A673 (cell line): ENCODE results near the gene CIITA. TPM values are rescaled to one million over a fixed set of nuclear protein-coding genes. Genes with fewer than 3 reads are reported as not detected.

Experiments
- BruUV-seq: library from RNA; stranded (reverse); fragments of 400-500 nt; replicated peaks from 2 replicates; lab custom pipeline; 2021; lab: Mats Ljungman, UMichigan
- CTCF ChIA-PET: fragments of 300-600 bp; sonication (Branson Sonifier 250); formaldehyde crosslinking; loops from one replicate; lab custom pipeline; 2022; ENCODE audit warnings: antibody characterized with exemption; lab: Charles Lee
- POLR2A ChIA-PET: fragments of 300-600 bp; sonication (Branson Sonifier 250); formaldehyde crosslinking; loops from one replicate; lab custom pipeline; 2022; ENCODE audit warnings: antibody characterized with exemption; ENCODE audit not compliant: low non-redundant PET; lab: Charles Lee
- DNase-seq: peaks from one replicate; pipeline ENCODE4 v3.0.0-alpha.2; 2015; ENCODE audit warnings: low spot score
- H3K27ac ChIP-seq: fragments of 200-600 bp; sonication (generic); 2 replicates; pipeline ENCODE4 v1.5.1; 2016; ENCODE audit warnings: mixed run types, low read depth, mild to moderate bottlenecking, mixed read lengths, antibody characterized with exemption, low read length; ENCODE audit not compliant: poor library complexity, severe bottlenecking
- H3K27me3 ChIP-seq: fragments of 200-600 bp; sonication (generic); replicated peaks from 2 replicates; pipeline ENCODE4 v1.6.1; 2017; ENCODE audit warnings: mixed run types, low read depth, mild to moderate bottlenecking, mixed read lengths, antibody characterized with exemption, low read length; ENCODE audit not compliant: insufficient read depth, poor library complexity
- H3K36me3 ChIP-seq: fragments of 200-600 bp; sonication (generic); 2 replicates; pipeline ENCODE4 v1.6.1; 2016; ENCODE audit warnings: mixed run types, mild to moderate bottlenecking, mixed read lengths, antibody characterized with exemption, low read length; ENCODE audit not compliant: insufficient read depth, poor library complexity, severe bottlenecking
- H3K4me1 ChIP-seq: fragments of 200-600 bp; sonication (generic); 2 replicates; pipeline ENCODE4 v1.6.1; 2017; ENCODE audit warnings: mixed run types, mild to moderate bottlenecking, mixed read lengths, antibody characterized with exemption, low read length; ENCODE audit not compliant: insufficient read depth, poor library complexity, severe bottlenecking
- H3K4me3 ChIP-seq: fragments of 200-600 bp; sonication (generic); 2 replicates; pipeline ENCODE4 v1.5.1; 2016; ENCODE audit warnings: low read depth, mixed run types, mild to moderate bottlenecking, mixed read lengths, low read length; ENCODE audit not compliant: poor library complexity, severe bottlenecking
- H3K9me3 ChIP-seq: fragments of 200-600 bp; sonication (generic); 2 replicates; pipeline ENCODE4 v1.6.1; 2016; ENCODE audit warnings: mixed run types, low read depth, mild to moderate bottlenecking, mixed read lengths, antibody characterized with exemption, low read length; ENCODE audit not compliant: poor library complexity, severe bottlenecking
- EZH2 ChIP-seq: fragments of 200-600 bp; sonication (generic); IDR thresholded peaks from 2 replicates; pipeline ENCODE4 v1.6.1; 2017; ENCODE audit warnings: borderline replicate concordance, low read depth, mild to moderate bottlenecking, mixed read lengths, antibody characterized with exemption, low read length; ENCODE audit not compliant: poor library complexity, severe bottlenecking
- intact Hi-C: fragments of 100-400 bp; cut with micrococcal nuclease; formaldehyde crosslinking; loops from one replicate; pipeline ENCODE4 v1.10.0; 2022; ENCODE audit not compliant: unreplicated experiment
- total RNA-seq: library from RNA; stranded (reverse); gene quantifications from 2 replicates; pipeline ENCODE4 v1.2.3, GENCODE V29; 2021
- TF ChIP-seq, protein P1 (sequence below): fragments of 300-800, 200-600 bp; sonication (generic); conservative IDR thresholded peaks from 2 replicates; pipeline ENCODE4 v1.5.1; 2017; ENCODE audit warnings: low read depth, mild to moderate bottlenecking, antibody characterized with exemption, low read length, moderate library complexity, mixed read lengths

The CIITA gene
- total RNA-seq, 1 experiment from 2014 or later: not detected

DNA sequence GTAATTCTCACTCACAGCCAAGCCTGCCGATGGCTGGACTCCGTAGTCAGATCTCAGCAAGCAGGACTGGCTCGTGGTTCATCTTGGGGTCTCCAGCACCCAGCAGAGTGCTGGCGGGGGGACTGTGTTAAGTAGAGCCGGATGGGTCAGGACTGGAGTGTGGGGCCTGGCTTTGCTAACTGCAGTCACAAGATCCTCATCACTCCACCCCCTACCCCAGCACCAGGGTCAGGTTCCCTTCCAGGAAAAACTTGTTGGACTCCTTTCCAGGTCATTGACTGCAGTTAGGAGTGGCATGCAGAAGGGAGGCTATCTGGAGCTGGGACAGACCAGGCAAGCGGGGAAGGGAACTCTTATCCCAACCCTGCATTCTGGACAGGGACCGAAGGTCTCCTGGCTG, 6.0 kb downstream of the CIITA start:
- peaks cover 64% of the 10 kb centered on the region for H3K27me3 ChIP-seq
- ChIA-PET CTCF (no interaction called here), POLR2A (no interaction called here)
- H3K27ac ChIP-seq: no peak overlapping the region
- intact Hi-C loops: no loop called here
- H3K9me3 ChIP-seq: no peaks in the 10 kb centered on the region
- H3K4me1 ChIP-seq: no peaks in the 10 kb centered on the region
- DNase-seq: no peak
- BruUV-seq: no TSS peak
- H3K4me3 ChIP-seq: no peak overlapping the region
- no peaks in the 10 kb centered on the region for H3K36me3 ChIP-seq
- TF ChIP-seq EZH2: no peak
- TF ChIP-seq, protein P1, sequence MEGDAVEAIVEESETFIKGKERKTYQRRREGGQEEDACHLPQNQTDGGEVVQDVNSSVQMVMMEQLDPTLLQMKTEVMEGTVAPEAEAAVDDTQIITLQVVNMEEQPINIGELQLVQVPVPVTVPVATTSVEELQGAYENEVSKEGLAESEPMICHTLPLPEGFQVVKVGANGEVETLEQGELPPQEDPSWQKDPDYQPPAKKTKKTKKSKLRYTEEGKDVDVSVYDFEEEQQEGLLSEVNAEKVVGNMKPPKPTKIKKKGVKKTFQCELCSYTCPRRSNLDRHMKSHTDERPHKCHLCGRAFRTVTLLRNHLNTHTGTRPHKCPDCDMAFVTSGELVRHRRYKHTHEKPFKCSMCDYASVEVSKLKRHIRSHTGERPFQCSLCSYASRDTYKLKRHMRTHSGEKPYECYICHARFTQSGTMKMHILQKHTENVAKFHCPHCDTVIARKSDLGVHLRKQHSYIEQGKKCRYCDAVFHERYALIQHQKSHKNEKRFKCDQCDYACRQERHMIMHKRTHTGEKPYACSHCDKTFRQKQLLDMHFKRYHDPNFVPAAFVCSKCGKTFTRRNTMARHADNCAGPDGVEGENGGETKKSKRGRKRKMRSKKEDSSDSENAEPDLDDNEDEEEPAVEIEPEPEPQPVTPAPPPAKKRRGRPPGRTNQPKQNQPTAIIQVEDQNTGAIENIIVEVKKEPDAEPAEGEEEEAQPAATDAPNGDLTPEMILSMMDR: no peak

DNA sequence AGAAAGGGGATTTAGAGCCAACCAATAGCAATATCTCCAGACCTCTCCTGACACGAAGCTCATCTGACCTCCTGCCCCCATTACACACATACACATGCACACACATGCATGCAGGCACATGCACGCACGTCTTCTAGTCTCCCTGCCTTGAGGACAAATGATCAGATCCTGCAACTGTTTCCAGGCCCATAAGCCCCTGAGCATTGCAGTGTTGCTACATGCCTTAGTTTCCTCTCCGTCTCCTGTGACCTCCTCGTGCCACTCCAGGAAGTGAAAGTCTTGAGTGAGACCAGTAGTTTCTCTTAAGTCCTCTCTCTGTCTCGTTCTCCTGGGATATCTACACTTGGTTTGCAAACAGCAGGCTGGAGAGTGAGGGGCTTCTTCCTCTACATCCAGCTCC, 8.2 kb downstream of the CIITA start:
- TF ChIP-seq EZH2: no peak
- TF ChIP-seq, protein P1: no peak
- no TSS peak for BruUV-seq
- Histone ChIP-seq H3K36me3 (no peaks in the 10 kb centered on the region), H3K4me1 (no peaks in the 10 kb centered on the region), H3K27me3 (peaks cover 41% of the 10 kb centered on the region), H3K27ac (no peak overlapping the region), H3K4me3 (no peak overlapping the region), H3K9me3 (no peaks in the 10 kb centered on the region)
- CTCF ChIA-PET: no interaction called here
- DNase-seq: no peak
- POLR2A ChIA-PET: no interaction called here
- intact Hi-C loops: no loop called here

DNA sequence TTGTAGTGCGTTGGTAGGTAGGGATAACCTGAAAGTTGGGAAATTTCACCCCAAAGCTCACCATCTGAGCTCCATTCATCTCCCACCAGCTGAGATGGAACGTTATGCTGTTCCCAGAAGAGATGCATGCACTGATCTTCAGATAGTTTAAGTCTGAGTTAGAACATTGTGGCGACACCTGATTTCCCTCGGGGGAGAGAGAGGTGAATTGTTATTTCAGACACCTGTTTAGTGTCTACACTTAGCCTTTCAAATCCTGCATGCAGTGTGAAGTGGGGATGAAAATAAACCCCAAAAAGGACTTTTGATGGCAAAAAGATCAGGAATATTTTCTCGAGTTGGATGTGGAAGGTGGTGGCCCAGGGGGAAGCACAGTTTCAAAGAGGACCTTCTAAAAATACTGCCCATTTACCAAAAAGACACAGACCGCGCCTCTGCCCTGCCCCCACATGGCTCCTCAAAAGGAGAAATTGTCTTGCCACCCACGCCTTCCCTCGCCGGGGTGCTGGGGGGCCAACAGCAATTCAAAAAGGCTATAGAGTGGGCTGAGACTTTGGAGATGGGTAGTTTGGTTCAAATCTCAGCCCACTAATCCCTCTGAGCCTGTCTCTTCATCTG, 11.4 kb downstream of the CIITA start:
- ChIA-PET POLR2A (interaction anchor here (0.6 kb wide), 1 partner anchor 80 kb away, joined by 3 read pairs; no protein-coding TSS in a partner anchor), CTCF (no interaction called here)
- BruUV-seq: no TSS peak
- Histone ChIP-seq H3K4me1 (no peaks in the 10 kb centered on the region), H3K9me3 (no peaks in the 10 kb centered on the region), H3K36me3 (no peaks in the 10 kb centered on the region), H3K27ac (no peak overlapping the region), H3K4me3 (no peak overlapping the region), H3K27me3 (peaks cover 18% of the 10 kb centered on the region)
- no peak for DNase-seq
- intact Hi-C loops: no loop called here
- no peak for TF ChIP-seq EZH2
- TF ChIP-seq, protein P1: no peak
